HEK293 (cell line): ENCODE results near the gene EID3.

Experiments
- MYNN ChIP-seq: fragments of 450-650 bp; formaldehyde crosslinking; IDR thresholded peaks from 2 replicates; pipeline ENCODE4 v1.5.1; 2016; ENCODE audit warnings: missing biosample characterization, missing genetic modification characterization, borderline replicate concordance
- SP2 ChIP-seq: fragments of 450-650 bp; formaldehyde crosslinking; IDR thresholded peaks from 2 replicates; pipeline ENCODE4 v1.5.1; 2016; ENCODE audit warnings: missing biosample characterization, missing genetic modification characterization
- TRIM28 ChIP-seq: IDR thresholded peaks from 2 replicates; pipeline ENCODE4 v1.6.1; 2011; ENCODE audit warnings: low read length, control low read depth, borderline replicate concordance
- ZBTB8A ChIP-seq: fragments of 450-650 bp; formaldehyde crosslinking; IDR thresholded peaks from 2 replicates; pipeline ENCODE4 v1.5.1; 2016; ENCODE audit warnings: missing biosample characterization, missing genetic modification characterization
- ZNF501 ChIP-seq: fragments of 450-650 bp; formaldehyde crosslinking; IDR thresholded peaks from 2 replicates; pipeline ENCODE4 v1.5.1; 2016; ENCODE audit warnings: missing biosample characterization, missing genetic modification characterization
- ZNF549 ChIP-seq: fragments of 450-650 bp; IDR thresholded peaks from 2 replicates; pipeline ENCODE4 v1.5.1; 2018; ENCODE audit warnings: missing biosample characterization, missing genetic modification characterization, mild to moderate bottlenecking, inconsistent platforms, moderate library complexity
- ZNF791 ChIP-seq: fragments of 450-650 bp; formaldehyde crosslinking; IDR thresholded peaks from 2 replicates; pipeline ENCODE4 v1.5.1; 2016; ENCODE audit warnings: missing biosample characterization, missing genetic modification characterization
- TF ChIP-seq, protein P1 (sequence below): fragments of 450-650 bp; formaldehyde crosslinking; IDR thresholded peaks from 2 replicates; pipeline ENCODE4 v1.5.1; 2016; ENCODE audit warnings: missing biosample characterization, missing genetic modification characterization
- TF ChIP-seq, protein P2 (sequence below): fragments of 450-650 bp; formaldehyde crosslinking; IDR thresholded peaks from 2 replicates; pipeline ENCODE4 v1.5.1; 2016; ENCODE audit warnings: missing biosample characterization, missing genetic modification characterization

DNA sequence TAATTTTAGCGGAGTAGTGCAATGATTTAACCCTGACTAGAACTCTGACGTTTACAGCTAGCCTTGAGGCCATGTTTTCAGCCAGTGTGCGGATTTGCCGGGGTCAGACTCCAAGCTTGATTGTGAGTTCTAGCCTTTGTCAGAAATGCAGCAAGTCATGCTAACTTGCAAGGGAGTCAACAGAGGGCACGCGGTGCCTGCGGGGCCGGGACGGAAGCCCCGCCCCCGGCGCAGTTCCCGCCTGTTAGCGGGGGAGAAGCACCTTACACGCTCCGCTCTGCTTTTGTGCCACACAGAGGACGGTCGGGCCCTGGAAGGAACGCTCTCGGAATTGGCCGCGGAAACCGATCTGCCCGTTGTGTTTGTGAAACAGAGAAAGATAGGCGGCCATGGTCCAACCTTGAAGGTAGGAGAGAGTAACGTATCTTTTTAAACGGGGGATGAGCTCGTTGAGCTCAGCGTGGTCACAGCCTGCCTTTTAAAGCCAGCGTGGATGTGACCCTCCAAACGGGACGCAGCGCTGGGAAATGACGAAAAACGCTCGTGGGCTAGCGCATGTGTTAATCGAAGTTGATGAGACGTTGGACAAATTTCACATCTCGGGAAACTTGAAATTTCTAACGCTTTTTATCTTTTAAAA, 14.8 kb upstream of the EID3 start:
- peak; percentile 70 for TF ChIP-seq ZBTB8A
- TF ChIP-seq, protein P1, sequence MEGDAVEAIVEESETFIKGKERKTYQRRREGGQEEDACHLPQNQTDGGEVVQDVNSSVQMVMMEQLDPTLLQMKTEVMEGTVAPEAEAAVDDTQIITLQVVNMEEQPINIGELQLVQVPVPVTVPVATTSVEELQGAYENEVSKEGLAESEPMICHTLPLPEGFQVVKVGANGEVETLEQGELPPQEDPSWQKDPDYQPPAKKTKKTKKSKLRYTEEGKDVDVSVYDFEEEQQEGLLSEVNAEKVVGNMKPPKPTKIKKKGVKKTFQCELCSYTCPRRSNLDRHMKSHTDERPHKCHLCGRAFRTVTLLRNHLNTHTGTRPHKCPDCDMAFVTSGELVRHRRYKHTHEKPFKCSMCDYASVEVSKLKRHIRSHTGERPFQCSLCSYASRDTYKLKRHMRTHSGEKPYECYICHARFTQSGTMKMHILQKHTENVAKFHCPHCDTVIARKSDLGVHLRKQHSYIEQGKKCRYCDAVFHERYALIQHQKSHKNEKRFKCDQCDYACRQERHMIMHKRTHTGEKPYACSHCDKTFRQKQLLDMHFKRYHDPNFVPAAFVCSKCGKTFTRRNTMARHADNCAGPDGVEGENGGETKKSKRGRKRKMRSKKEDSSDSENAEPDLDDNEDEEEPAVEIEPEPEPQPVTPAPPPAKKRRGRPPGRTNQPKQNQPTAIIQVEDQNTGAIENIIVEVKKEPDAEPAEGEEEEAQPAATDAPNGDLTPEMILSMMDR (tag by site-specific recombination) = peak; percentile 58; the same call in 1 of the 2 replicates
- no peak for TF ChIP-seq MYNN (tag by site-specific recombination)
- TF ChIP-seq TRIM28 = peak; percentile 86; the same call in 1 of the 2 replicates
- no peak for TF ChIP-seq ZNF549
- peak; percentile 85 for TF ChIP-seq ZNF501 (tag by site-specific recombination)
- TF ChIP-seq, protein P2, sequence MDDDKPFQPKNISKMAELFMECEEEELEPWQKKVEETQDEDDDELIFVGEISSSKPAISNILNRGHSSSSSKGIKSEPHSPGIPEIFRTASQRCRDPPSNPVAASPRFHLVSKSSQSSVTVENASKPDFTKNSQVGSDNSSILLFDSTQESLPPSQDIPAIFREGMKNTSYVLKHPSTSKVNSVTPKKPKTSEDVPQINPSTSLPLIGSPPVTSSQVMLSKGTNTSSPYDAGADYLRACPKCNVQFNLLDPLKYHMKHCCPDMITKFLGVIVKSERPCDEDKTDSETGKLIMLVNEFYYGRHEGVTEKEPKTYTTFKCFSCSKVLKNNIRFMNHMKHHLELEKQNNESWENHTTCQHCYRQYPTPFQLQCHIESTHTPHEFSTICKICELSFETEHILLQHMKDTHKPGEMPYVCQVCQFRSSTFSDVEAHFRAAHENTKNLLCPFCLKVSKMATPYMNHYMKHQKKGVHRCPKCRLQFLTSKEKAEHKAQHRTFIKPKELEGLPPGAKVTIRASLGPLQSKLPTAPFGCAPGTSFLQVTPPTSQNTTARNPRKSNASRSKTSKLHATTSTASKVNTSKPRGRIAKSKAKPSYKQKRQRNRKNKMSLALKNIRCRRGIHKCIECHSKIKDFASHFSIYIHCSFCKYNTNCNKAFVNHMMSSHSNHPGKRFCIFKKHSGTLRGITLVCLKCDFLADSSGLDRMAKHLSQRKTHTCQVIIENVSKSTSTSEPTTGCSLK (tag by site-specific recombination) = no peak
- TF ChIP-seq SP2 (tag by site-specific recombination) = peak; percentile 79
- no peak for TF ChIP-seq ZNF791 (tag by site-specific recombination)
